Suprapubic skin (tissue), 4 donors: Measurements from ENCODE around the gene PRORP. TPM values are rescaled to one million over a fixed set of nuclear protein-coding genes. Genes with fewer than 3 reads are reported as not detected.

ENCODE experiments used
- DNase-seq, 2 donors: peaks; one replicate each; pipeline ENCODE4 v3.0.0-alpha.2; 2019; ENCODE audit warnings: low spot score in 2 of 2
- H3K27ac ChIP-seq: fragments of 200-600 bp; sonication (generic); one replicate; pipeline ENCODE4 v1.5.1; 2019
- H3K27me3 ChIP-seq: fragments of 200-600 bp; sonication (generic); one replicate; pipeline ENCODE4 v1.5.1; 2019
- H3K36me3 ChIP-seq: fragments of 200-600 bp; sonication (generic); one replicate; pipeline ENCODE4 v1.5.1; 2019
- H3K4me1 ChIP-seq: fragments of 200-600 bp; sonication (generic); one replicate; pipeline ENCODE4 v1.5.1; 2019
- H3K4me3 ChIP-seq: fragments of 200-600 bp; sonication (generic); one replicate; pipeline ENCODE4 v1.5.1; 2019; ENCODE audit warnings: mild to moderate bottlenecking
- H3K9me3 ChIP-seq: fragments of 200-600 bp; sonication (generic); one replicate; pipeline ENCODE4 v1.5.1; 2019
- CTCF ChIP-seq, 2 donors: fragments of 200-600 bp in 1 of 2; fragments of 450-650 bp in 1 of 2; sonication (generic) in 1 of 2; IDR thresholded peaks; one replicate each; pipeline ENCODE4 v1.5.1; 2016 to 2019; ENCODE audit warnings: antibody characterized with exemption in 2 of 2, mild to moderate bottlenecking in 1 of 2, moderate library complexity in 1 of 2
- EP300 ChIP-seq: sonication (generic); formaldehyde crosslinking; IDR thresholded peaks from one replicate; pipeline ENCODE4 v1.6.1; 2017; ENCODE audit warnings: antibody characterized with exemption
- POLR2A ChIP-seq, 2 donors: fragments of 450-650 bp; IDR thresholded peaks; one replicate each; pipeline ENCODE4 v1.6.1; 2017; ENCODE audit warnings: antibody characterized with exemption in 2 of 2, mild to moderate bottlenecking in 2 of 2, moderate library complexity in 2 of 2
- POLR2AphosphoS5 ChIP-seq, 3 donors: sonication (generic); formaldehyde crosslinking; IDR thresholded peaks; one replicate each; pipeline ENCODE4 v1.6.1; 2017; ENCODE audit warnings: antibody characterized with exemption in 3 of 3
- WGBS: methylation state at CpG from one replicate; pipeline ENCODE4 v1.1.5; 2018; 5-methylcytosine and 5-hydroxymethylcytosine counted together
- total RNA-seq, 4 donors: library from RNA; depleted of rRNA; stranded (reverse); fragments of >200 nt; gene quantifications; one replicate each; pipeline ENCODE4 v1.1.0, GENCODE V29; 2016

Gene PRORP
- 10 to 100 TPM; 31.6 to 45.2 (median 40.9) TPM for total RNA-seq

DNA sequence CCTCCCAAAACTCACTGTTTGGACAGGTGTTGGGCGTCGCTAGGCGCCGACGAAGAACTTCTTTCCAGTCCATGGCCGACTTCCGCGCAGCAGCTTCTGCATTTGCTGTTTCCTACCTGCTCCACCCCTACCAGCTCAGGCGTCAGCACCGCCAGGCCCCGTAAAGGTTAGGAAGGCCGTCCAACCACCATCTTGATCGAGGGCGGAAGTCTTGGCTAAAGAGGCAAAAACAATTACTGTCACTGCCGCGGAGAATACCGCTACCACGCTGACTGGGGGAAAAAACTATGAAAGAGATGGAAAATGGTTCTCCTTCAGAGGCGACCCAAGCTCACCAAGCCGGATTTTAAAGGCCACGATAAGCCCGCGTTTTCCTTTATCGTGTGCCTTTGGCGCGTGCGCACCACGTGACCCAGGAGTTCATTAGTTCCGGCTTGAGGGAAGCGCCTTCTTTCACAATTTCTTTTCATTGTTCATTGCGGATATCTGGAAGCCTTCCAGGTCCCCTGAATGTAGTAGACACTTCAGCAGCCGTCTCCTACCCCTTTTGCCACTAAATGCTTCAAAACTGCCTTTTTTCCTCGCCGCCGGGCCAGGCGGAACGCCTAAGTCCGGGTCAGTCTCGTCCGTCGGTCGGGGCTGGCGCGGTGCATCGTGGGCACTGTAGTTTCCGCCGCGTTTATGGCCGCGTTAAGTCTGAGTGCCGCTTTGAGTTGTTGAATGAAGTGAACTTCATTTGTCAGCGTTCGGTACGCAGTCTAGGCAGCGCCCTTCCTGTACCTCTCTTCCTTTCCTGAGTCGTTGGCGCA is at the start of gene PRORP, which contains the start of gene PPP2R3C:
TSS of gene PRORP (plus strand) at position 666 of the 809 bp plus-strand sequence. CDS start 694 bp downstream, outside the sequence.
TSS of gene PPP2R3C (minus strand) at position 104 of the 809 bp plus-strand sequence. CDS start at position 73, 31 bp downstream.
- DNase-seq = peak; percentile 93 to 96
- Histone ChIP-seq H3K4me3 (peak within 1 kb of the TSS; percentile 67), H3K9me3 (no peaks in the 10 kb centered on the region), H3K27me3 (no peaks in the 10 kb centered on the region), H3K4me1 (peaks cover 33% of the 10 kb centered on the region), H3K27ac (peak within 1 kb of the TSS; percentile 97), H3K36me3 (no peaks in the 10 kb centered on the region)
- WGBS = under 1% methylated on average over 45 of the region's 57 CpGs
- TF ChIP-seq POLR2A (IDR thresholded peaks at IDR 0.05) = no peak
- peak; percentile 1 to 89 (median 73) for TF ChIP-seq POLR2AphosphoS5 (IDR thresholded peaks at IDR 0.05)

- Histone ChIP-seq H3K9me3 (no peaks in the 10 kb centered on the region), H3K4me1 (no peaks in the 10 kb centered on the region), H3K27me3 (no peaks in the 10 kb centered on the region), H3K4me3 (no peak overlapping the region), H3K36me3 (peaks cover 61% of the 10 kb centered on the region), H3K27ac (no peak overlapping the region)
- no peak for DNase-seq
- TF ChIP-seq EP300 (no peak), POLR2A (IDR thresholded peaks at IDR 0.05) (no peak), CTCF (IDR thresholded peaks at IDR 0.05) (no peak), POLR2AphosphoS5 (IDR thresholded peaks at IDR 0.05) (no peak)
- 95% methylated on average over 1 of the region's 1 CpG for WGBS
These were observed 48.9 kb upstream of the PRORP start for GRCh38 chr14:35073486-35073885.

DNA sequence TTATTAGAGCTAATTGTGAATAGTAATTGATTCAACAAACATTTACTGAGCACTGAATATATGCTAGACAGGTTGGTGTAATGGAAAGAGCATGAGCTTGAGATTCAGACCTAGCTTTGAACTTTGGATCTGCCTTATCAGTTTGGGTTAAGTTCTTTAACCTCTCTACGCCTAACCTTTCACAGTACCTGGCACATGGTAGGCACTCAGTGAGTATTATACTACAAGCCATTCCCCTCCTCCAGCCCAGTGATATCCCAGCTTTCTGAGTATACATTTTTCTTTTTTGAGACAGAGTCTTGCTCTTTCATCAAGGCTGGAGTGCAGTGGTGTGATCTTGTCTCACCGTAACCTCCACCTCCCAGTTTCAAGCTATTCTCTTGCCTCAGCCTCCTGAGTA is 44.3 kb upstream of the PRORP start:
- 98% methylated on average over 2 of the region's 2 CpGs for WGBS
- H3K36me3 ChIP-seq = peaks cover 70% of the 10 kb centered on the region
- no peak for DNase-seq
- no peaks in the 10 kb centered on the region for H3K9me3 ChIP-seq
- no peak for TF ChIP-seq EP300
- TF ChIP-seq CTCF (IDR thresholded peaks at IDR 0.05) = no peak
- no peak for TF ChIP-seq POLR2A (IDR thresholded peaks at IDR 0.05)
- TF ChIP-seq POLR2AphosphoS5 (IDR thresholded peaks at IDR 0.05) = no peak
- no peak overlapping the region for H3K4me3 ChIP-seq
- no peak overlapping the region for H3K27ac ChIP-seq
- H3K27me3 ChIP-seq = no peaks in the 10 kb centered on the region
- H3K4me1 ChIP-seq = no peaks in the 10 kb centered on the region

GRCh38 chr14:35079742-35080141 is 42.6 kb upstream of the PRORP start:
- no peaks in the 10 kb centered on the region for H3K9me3 ChIP-seq
- H3K27me3 ChIP-seq = no peaks in the 10 kb centered on the region
- peaks cover 70% of the 10 kb centered on the region for H3K36me3 ChIP-seq
- no peak for TF ChIP-seq CTCF (IDR thresholded peaks at IDR 0.05)
- no peak for TF ChIP-seq EP300
- TF ChIP-seq POLR2A (IDR thresholded peaks at IDR 0.05) = no peak
- no peak for TF ChIP-seq POLR2AphosphoS5 (IDR thresholded peaks at IDR 0.05)
- no peak overlapping the region for H3K27ac ChIP-seq
- DNase-seq = no peak
- 78% methylated on average over 1 of the region's 1 CpG for WGBS
- no peaks in the 10 kb centered on the region for H3K4me1 ChIP-seq
- H3K4me3 ChIP-seq = no peak overlapping the region

GRCh38 chr14:35083530-35084150 is 38.7 kb upstream of the PRORP start:
- TF ChIP-seq POLR2A (IDR thresholded peaks at IDR 0.05) (no peak), CTCF (IDR thresholded peaks at IDR 0.05) (no peak), EP300 (no peak), POLR2AphosphoS5 (IDR thresholded peaks at IDR 0.05) (no peak)
- DNase-seq = no peak
- Histone ChIP-seq H3K4me3 (no peak overlapping the region), H3K27me3 (no peaks in the 10 kb centered on the region), H3K4me1 (no peaks in the 10 kb centered on the region), H3K36me3 (peaks cover 76% of the 10 kb centered on the region), H3K27ac (no peak overlapping the region), H3K9me3 (no peaks in the 10 kb centered on the region)
- WGBS = 96% methylated on average over 8 of the region's 8 CpGs
